Gastroesophageal sphincter (tissue), 3 donors: Measurements from ENCODE around the gene CCDC57.

Experiments
- CTCF ChIP-seq, 4 experiments: fragments of 200-600 bp in 2 of 4; fragments of 450-650 bp in 2 of 4; sonication (generic) in 1 of 4; IDR thresholded peaks; one replicate each; pipeline ENCODE4 v1.5.1; 2017 to 2019; ENCODE audit warnings: antibody characterized with exemption in 4 of 4, mild to moderate bottlenecking in 2 of 4, moderate library complexity in 2 of 4
- POLR2A ChIP-seq, 2 donors: fragments of 450-650 bp; IDR thresholded peaks; one replicate each; pipeline ENCODE4 v1.6.1; 2017; ENCODE audit warnings: antibody characterized with exemption in 2 of 2, mild to moderate bottlenecking in 2 of 2, moderate library complexity in 1 of 2
- POLR2AphosphoS5 ChIP-seq: sonication (generic); formaldehyde crosslinking; IDR thresholded peaks from one replicate; pipeline ENCODE4 v1.6.1; 2017; ENCODE audit warnings: antibody characterized with exemption

- TF ChIP-seq POLR2AphosphoS5: no peak
- no peak for TF ChIP-seq CTCF (IDR thresholded peaks at IDR 0.05)
- TF ChIP-seq POLR2A (IDR thresholded peaks at IDR 0.05): no peak
Observed at GRCh38 chr17:82215095-82215971, 2.7 kb upstream of the CCDC57 start.
